HG03520 (cell line): ENCODE data around the gene RXFP2.

Experiments used
- ATAC-seq: cut with Tn5 transposase; IDR thresholded peaks from one replicate; pipeline ENCODE4 v1.9.1; 2021; ENCODE audit warnings: mild to moderate bottlenecking, moderate library complexity; ENCODE audit not compliant: unreplicated experiment

Gene RXFP2

DNA sequence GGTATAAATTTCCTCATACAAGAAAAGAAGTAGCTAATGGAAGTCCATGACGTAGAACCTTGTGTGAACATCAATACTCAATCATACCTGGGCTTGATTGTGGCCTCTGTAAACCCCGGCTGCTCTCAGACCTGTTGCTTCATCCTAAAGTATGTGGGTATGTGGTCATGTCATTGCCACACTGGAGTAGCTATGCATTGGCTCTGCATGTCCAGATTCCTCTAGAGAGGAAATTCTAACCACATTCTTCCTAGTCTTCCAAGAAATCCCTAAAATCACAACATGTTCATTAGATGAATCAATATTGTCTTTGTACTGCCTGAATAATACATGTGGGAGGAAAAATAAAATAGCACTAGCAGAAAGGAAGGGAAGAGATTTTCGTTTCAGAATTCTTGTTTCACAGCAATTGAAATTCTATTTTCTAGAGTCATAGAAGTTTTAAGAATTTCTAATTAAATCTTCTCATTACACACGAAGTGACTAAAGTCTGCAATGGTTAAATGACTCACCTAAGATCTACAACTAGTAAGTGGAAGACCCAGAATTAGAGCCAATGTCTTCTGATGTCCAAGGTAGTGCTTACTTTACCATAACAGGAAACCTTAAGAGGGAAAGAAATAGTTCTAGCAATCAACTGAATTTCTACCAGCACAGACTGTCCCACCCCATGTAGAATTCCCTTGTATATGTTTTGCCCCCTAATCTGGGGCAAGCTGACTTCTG, 28.0 kb downstream of the RXFP2 start:
- ATAC-seq: no peak

DNA sequence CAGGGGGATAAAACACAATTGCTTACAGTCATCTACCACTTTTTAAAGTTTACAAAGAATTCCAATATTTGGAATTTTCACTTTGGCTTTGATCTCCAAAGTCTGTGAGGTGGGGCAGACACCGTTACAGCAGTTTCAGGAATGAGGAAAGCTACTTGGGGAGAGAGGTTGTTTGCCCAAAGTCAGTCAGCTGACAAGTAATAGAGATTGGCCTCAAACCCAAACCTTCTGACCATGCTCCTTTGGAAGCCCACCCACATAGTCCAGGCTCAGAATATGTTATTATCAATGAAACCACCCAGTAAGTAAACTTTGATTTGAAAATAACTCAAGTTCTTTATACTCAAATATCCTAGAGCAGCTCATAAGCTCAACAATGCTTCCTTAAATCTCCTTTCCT, 29.0 kb downstream of the RXFP2 start:
- ATAC-seq: no peak

DNA sequence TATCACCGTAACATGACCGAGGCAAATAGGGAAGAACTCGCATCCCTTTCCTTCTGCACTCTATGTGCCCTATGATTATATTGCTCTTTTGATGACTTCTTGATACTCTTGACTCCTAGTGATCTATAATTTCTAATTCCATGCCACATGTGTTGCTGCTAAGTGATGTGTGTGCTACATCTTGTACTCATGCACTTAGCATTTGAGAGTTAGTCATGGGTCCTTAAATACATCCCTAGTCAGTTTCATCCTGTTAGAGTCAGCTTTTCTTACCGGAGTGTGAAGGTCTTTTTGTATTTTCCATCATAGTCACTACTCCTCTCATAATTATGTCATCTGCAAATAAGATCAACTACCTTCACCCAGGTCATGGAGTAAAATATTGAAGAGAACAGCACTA, 30.2 kb downstream of the RXFP2 start:
- no peak for ATAC-seq

DNA sequence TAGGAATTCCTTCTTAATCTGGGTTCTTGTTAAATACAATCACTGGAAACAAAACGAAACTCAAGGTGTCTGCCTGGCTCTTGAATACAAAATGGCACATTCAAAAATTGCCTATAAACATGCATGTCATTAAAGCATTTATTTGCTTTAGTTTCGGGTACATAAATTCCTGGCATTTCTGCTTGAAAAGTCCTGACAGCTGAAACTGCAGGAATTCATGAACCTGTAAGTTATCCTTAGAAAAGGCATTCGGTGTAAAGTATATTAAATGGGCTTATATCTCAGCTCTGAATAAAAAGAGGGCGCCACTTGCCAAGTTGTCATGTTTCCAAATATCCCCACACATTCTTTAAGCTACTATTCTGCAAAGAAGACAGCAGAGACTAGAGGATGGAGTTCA, 32.9 kb downstream of the RXFP2 start:
- no peak for ATAC-seq

DNA sequence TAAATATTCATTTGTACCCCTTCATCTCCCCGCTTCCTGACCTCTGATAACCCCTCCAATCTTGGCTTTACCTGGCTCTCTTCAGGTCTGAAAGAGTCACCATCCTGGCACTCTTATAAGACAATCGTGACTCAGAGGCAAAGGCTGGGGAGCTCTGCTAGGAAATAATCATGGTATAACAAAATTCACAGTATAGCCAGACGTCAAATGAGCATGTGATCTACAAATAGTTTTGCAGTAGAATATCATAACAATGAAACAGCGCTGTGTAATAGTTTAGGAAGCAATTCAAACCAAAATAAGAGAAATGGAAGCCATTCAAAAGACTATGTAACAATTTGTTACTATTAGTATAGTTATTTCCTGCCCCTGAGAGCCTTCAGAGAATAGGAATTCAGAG, 34.2 kb downstream of the RXFP2 start:
- ATAC-seq: no peak

DNA sequence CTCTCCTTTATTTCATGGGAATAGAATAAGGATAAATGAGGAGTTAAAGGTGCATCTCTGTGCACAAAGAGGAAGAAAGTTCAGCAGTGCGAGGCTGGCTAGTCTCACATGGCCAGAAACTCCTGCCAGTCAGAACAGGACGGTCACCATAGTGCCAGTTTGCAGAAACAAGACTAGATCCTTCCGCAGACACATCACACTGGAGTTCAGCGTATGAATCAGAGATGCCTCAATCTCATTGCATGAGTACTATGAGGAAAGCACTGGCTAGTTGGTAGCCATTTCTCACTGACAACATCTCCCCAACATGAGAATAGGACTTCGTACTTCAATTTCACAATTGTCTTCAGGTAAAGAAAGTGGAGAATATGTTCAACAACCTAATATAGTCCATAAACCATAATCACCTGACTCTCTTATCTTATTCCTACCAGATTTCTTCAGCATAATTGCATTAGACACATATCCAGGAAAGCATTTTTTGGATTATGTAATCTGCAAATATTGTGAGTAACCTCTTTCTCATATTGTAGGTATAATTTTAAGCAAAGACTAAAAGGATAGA, 34.9 kb downstream of the RXFP2 start:
- no peak for ATAC-seq

DNA sequence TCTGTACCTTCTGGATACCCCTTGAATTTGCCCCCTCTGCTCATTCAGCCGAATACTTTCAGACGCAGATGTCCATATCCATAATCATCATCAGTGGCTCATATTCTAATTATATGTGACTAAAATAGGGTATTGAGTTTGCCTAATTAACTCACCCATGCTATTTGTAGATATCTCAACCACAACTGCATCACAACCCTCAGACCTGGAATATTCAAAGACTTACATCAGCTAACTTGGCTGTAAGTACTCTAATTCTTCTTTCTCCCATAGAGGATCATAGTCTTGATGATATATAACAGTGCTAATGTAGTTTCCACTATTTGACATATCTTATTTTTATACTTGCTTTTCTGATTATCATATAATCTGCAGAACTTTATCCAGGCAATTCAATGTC, 35.8 kb downstream of the RXFP2 start:
- ATAC-seq: no peak

DNA sequence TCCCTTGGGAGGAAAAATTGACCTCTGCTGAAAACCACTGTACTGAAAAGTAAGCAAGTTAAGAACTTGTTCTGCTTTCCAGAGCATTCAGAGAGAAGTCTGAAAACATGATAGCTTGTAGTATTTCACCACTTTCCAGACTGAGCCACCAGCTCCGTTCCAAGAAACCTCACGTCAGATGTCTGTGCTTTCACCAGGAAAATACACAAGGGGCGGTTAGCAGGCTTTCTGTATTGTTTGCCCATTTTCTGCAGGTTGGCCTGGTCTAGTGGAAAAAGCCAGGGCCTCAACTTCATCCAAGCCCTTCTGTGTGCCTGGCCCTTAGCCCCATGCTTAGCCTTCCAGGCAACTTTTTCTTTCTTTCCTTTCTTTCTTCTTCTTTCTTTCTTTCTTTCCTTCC, 36.4 kb downstream of the RXFP2 start:
- no peak for ATAC-seq

DNA sequence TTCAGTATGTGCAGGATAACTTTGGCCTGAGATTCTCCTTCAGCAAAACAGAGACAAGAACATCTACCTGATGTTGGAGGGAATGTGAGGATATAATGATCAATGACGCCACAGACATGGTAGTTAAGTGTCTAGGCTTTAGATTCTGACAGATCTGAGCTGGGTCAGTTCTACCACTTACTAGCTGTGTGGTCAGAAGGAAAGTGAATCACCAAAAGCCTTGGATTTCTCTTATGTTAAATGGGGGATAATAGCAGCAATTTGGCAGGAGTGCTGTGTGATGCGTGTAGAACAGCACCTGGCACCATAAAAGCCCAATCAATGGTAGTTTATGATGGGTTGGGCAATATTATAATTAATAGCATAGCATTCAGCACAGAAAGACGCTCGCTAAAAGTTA, 41.7 kb downstream of the RXFP2 start:
- ATAC-seq: no peak

DNA sequence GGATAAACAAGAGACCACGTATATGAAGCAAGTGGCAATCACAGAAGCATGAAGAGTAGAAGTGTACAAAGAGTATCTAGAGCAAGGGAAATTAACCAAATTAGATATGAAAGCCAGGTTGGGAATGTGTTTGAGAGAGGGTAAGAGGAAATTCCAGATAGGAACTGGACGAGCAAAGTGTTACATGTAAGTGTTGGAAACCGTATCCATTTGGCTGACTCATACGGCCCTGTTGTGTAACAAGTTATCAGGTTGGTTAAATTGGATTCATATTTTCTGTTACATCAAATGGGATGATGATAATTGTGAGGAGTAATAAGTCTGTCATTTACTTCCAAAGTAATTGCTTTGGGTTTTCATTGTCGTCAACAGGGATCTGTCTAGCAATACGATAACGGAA, 46.7 kb downstream of the RXFP2 start:
- ATAC-seq: no peak

DNA sequence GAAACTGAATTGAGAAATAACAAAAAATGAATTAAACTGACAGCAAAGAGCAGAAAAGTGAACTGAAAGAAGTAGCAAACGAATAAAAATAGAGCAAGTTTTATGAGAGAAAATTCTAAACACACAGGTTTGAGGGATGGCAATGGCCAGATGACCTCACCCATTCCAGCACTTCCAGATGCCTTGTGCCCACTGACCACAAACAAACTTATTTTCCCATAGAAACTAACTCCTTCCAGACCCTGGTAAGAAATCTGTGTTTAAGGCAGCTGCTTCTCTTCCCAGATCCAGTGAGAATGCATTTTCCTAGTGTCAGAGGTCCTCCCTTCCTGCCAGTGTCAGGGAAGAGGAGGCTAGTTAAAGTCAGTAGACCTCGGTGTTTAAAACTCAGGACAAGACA, 51.7 kb downstream of the RXFP2 start:
- ATAC-seq: no peak

DNA sequence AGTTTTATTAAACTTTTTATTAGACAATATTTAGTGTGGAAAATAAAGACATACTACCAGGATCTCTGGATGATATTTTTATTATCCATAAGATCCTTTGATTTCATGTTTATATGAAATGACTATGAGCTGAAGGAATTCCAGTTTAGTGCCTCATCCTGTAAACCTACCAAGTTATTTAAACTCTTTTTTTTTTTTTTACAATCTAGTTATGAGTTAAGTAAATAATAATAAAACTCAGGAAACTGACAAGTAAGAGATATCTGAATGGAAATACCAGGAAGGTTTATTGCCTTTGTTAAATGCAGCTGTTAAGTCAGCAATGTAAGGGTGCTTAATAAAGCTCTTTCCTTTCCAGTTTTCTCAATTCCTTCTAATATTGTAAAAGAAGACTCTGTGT, 53.9 kb downstream of the RXFP2 start:
- no peak for ATAC-seq

DNA sequence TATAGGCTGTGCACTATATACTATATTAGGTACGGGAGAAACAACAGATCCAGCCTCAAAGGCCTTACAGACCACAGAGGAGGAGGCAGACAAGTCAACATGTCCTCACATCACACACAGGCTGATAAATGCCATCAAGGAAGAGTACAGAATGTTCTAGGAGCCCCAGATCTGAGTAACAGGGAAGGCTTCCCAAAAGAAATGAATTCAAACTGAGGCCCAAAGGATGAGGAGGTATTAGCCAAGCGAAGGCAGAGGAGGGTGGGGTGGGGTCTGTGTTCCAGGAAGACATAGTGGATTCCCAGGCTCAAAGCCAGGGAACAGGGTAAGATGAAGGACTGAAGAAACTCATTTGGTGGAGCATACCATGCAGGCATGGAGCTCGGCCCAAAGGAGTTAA, 55.1 kb downstream of the RXFP2 start:
- ATAC-seq: no peak

DNA sequence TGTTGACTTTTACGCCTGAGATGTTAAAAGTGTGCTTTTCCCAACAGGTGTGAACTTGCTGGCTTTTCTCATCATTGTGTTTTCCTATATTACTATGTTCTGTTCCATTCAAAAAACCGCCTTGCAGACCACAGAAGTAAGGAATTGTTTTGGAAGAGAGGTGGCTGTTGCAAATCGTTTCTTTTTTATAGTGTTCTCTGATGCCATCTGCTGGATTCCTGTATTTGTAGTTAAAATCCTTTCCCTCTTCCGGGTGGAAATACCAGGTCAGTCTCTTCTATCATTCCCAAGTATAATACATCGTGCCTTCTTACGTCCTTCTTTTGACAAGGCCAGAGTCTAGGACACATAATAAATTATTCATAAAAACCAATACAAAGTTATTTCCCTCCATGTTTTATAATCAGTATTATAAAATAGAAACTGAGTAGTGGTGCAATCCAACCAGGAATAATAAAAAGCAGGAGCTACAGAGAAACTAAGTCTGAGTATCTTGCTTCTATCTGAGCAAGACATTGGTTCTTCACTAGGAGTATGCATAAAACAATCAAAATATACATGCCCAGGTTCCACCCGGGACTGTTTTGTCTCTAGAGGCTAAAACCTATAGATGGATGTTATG, 57.9 kb downstream of the RXFP2 start:
- no peak for ATAC-seq

DNA sequence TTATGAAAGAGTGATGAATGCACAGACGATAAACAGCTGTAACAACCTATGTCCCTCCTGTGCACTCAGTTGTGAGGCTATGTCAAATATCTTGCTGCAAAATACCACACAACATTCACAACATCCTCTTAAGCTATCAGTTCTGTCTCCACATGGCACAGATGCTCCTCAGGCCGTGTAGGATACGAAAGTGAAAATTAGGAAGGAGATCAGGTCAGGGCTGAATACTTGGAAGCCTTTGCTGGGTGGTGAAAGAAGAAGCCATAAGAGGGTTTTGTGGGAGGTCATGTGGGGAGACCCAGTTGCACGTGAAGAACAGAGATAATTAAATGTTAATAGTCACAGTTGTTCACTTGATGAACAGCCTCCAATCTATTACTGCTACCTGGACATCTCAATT, 58.9 kb downstream of the RXFP2 start:
- ATAC-seq: no peak

DNA sequence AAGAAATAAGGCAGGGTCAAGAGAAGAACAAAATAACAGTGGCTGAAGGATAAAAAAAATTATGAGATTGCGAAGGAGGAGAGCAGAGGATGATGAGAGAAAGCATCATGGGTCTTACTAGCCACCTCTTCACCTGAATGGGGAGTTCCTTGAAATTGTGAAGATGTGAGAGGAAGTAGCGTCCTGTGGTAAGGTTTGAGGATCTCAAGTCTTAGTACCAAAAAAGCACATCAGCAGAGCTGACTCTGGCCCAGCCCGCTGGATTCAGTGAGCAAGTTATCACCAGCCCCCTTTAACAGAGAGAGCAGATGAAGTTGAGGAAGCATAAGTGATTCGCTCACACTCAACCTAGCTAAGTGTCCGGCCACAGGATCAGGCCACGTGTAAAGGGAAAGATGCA, 61.8 kb downstream of the RXFP2 start:
- ATAC-seq: no peak

DNA sequence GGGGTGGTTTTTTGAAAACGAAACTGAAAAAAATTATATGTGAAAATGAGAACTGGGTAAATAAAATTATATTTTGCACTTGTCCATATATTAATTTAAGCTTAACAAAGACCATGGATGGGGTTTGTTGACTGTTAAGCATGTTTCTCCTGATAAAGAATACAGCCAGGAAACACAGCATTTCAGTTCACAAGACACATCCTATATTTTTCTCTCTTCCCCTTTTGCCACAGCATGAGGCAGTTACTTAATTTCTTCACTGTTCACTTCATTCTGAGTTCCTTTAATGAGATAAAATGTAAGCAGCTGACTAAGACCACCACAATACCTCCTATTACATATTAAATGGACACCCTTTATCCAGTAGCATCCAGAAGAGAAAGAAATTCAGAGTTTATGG, 64.0 kb downstream of the RXFP2 start:
- no peak for ATAC-seq

DNA sequence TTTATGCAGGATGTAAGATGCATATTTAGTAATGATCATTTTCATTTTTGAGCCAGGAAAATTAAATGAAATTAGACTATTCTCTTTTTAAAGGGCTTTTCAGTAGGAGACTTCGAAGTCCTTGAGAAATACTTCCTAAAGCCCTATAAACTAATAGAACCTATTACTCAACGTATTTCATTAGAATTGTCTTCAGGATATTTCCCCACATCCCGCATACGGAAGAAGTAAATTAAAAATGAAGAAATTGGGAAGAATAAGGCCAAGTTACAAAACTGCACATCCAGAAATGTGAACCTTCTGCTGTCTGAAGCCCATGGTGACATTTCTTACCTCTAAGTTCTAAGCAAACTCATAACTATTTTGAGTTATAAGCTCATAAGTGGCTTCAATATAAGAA, 66.5 kb downstream of the RXFP2 start:
- no peak for ATAC-seq

DNA sequence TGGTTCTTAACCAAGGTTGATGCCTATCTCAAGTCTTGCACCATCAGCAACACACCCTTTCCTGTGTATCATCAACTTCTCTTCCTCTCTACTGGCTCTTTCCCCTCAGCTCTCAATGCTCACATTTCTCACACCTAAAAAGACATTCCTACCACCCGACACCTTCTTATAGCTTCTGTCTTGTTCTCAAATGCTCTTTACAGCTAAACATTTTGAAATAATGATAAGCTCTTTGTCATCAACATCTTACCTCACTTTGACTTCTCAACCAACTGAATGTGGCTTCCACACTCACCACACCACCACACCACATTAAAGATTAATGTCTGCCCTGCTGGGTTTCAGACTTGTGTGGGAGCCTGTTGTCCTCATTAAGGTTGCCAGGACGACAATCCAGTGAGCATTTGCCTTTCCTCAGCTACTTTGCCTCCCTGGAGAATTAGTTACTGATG, 67.8 kb downstream of the RXFP2 start:
- no peak for ATAC-seq

DNA sequence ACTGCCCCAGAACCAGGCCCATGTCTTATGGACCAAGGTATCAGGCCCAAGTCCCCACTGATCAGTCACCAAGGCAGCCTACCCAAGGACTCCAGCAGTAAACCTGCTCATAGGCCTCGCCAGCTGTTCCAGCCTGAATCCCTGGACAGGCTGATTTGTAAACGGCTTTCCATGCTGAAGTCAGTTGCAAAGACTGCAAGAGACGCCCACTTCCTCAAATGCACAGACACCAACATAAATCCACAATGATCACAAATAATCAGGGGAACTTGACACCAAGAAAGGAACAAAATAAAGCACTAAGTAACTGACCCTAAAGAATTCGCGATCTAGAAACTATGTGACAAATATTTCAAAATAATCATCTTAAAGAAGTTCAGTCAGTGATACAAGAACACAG, 75.2 kb downstream of the RXFP2 start:
- ATAC-seq: no peak

DNA sequence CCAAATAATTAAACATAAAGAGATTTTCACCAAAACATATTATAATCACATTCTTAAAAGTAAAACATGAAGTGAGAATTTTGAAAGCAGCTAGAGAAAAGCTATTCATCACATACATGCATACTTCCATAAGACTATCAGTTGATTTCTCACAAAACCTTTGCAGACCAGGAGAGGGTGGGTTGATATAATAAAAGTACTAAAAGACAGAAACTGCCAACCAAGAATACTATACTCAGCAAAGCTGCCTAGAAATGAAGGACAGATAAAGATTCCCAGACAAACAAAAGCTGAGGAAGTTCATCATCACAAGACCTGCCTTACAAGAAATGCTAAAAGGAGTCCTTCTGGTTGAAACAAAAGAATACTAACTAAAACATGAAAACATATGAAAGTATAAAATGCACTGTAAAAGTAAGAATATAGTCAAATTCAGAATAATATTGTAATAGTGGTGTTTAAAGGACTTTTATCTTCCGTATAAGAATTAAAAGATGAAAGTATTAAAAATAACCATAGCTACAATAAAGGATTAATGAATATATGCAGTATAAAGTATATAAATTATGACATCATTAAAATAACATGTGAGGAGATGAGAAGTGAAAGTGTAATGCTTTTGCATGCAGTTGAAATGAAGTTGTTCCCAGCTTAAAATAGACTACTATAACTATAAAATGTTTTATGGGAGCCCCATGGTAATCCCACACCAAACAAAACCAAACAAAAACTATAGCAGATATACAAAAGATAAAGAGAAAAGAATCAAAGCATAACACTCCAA, 76.2 kb downstream of the RXFP2 start:
- no peak for ATAC-seq

DNA sequence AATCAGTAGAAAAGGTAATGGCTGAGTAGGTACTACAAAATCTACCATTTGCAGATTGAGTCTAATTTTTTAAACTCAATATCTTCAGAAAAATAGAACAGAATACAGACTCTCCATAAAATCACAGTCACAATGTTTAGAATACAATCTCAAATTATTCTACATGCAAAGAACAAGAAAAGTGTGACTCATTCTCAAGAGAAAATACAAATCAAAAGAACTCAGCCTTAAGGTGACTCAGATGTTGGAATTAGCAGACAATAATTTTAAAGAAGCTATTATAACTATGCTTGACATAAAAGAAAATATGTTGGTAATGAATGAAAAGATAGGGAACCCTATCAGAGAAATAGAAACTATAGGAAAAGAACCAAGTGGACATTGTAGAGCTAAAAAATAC, 78.9 kb downstream of the RXFP2 start:
- ATAC-seq: no peak
